ENCODE results near the gene UBE2G1. TPM values are rescaled to one million over a fixed set of nuclear protein-coding genes. Genes with fewer than 3 reads are reported as not detected.

UBE2G1 gene
- total and polyA plus RNA-seq, 9 of the 15 experiments (the other 6 are each of a cell fraction or from before 2014, with no cell fraction given) = 10.1 to 65.9 (median 29.7) TPM

DNA sequence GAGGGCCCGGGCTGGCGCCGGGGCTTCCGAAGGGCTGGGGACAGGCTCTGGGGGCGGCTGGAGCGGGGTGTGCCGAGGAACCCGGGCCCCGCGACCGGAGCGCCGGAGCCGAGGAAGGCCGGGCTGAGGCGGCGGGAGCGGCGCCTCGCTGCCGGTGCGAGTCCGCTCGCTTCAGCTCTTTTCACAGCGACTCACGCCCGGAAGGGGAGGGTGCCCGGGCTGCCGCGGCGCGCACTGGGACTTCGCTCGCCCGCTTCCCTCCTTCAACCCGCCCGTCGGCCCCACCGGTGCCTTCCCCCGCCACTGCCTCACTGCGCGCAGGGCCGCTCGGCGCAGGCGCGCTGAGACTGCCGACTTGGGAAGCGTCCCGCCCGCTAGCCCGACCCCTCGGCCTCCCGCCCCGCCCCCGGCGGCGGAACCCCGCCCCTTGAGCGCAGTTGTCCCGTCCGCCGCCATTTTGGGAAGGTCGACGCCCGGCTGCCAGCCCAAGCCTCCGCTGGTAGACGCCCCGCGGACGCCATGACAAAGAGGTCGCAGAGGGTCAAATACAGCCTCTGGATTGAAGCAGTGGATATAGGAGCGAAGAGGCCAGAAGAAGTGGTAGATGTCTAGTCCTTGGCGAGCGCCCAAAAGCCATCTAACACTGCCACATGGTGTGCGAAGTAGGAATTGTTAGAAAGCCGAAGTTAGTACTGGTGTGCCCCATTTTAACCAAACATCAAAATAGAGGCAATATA lies at the start of gene UBE2G1 (continued):
- TF ChIP-seq, protein P1, sequence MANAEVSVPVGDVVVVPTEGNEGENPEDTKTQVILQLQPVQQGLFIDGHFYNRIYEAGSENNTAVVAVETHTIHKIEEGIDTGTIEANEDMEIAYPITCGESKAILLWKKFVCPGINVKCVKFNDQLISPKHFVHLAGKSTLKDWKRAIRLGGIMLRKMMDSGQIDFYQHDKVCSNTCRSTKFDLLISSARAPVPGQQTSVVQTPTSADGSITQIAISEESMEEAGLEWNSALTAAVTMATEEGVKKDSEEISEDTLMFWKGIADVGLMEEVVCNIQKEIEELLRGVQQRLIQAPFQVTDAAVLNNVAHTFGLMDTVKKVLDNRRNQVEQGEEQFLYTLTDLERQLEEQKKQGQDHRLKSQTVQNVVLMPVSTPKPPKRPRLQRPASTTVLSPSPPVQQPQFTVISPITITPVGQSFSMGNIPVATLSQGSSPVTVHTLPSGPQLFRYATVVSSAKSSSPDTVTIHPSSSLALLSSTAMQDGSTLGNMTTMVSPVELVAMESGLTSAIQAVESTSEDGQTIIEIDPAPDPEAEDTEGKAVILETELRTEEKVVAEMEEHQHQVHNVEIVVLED (CRISPR knock-in tag; IDR thresholded peaks at IDR 0.05) = peak; percentile 70; the same call in 1 of the 2 replicates
- no peak for TF ChIP-seq RNF2 (IDR thresholded peaks at IDR 0.05)
- TF ChIP-seq, protein P2, sequence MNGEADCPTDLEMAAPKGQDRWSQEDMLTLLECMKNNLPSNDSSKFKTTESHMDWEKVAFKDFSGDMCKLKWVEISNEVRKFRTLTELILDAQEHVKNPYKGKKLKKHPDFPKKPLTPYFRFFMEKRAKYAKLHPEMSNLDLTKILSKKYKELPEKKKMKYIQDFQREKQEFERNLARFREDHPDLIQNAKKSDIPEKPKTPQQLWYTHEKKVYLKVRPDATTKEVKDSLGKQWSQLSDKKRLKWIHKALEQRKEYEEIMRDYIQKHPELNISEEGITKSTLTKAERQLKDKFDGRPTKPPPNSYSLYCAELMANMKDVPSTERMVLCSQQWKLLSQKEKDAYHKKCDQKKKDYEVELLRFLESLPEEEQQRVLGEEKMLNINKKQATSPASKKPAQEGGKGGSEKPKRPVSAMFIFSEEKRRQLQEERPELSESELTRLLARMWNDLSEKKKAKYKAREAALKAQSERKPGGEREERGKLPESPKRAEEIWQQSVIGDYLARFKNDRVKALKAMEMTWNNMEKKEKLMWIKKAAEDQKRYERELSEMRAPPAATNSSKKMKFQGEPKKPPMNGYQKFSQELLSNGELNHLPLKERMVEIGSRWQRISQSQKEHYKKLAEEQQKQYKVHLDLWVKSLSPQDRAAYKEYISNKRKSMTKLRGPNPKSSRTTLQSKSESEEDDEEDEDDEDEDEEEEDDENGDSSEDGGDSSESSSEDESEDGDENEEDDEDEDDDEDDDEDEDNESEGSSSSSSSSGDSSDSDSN (IDR thresholded peaks at IDR 0.05; ENCODE audit: borderline replicate concordance in 1 of 2, low read depth in 2 of 2, low read length in 2 of 2) = peak in 1 of 2 experiments; percentile 79; a peak in 1 of 4 replicates
- peak; percentile 87 for TF ChIP-seq NFIC (IDR thresholded peaks at IDR 0.05)
- TF ChIP-seq, protein P3, sequence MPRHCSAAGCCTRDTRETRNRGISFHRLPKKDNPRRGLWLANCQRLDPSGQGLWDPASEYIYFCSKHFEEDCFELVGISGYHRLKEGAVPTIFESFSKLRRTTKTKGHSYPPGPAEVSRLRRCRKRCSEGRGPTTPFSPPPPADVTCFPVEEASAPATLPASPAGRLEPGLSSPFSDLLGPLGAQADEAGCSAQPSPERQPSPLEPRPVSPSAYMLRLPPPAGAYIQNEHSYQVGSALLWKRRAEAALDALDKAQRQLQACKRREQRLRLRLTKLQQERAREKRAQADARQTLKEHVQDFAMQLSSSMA (CRISPR knock-in tag; IDR thresholded peaks at IDR 0.05) = peak; percentile 99
- peak; percentile 66 for TF ChIP-seq TAF1 (IDR thresholded peaks at IDR 0.05; ENCODE audit: control insufficient read depth, extremely low read depth, insufficient read depth, low read length, severe bottlenecking)
- no peak for TF ChIP-seq KDM2B (CRISPR knock-in tag; IDR thresholded peaks at IDR 0.05)
- no peak for TF ChIP-seq ZNF224 (CRISPR knock-in tag; IDR thresholded peaks at IDR 0.05)
- TF ChIP-seq DPF2 (IDR thresholded peaks at IDR 0.05) = 0 out of 2 replicates have a peak, but pooled peaks have one; percentile 12
- TF ChIP-seq JUNB (CRISPR knock-in tag; conservative IDR thresholded peaks at IDR 0.05) = no peak
- TF ChIP-seq MYNN (IDR thresholded peaks at IDR 0.05) = no peak
- TF ChIP-seq MYNN (CRISPR knock-in tag; IDR thresholded peaks at IDR 0.05) = no peak
- TF ChIP-seq, protein P4, sequence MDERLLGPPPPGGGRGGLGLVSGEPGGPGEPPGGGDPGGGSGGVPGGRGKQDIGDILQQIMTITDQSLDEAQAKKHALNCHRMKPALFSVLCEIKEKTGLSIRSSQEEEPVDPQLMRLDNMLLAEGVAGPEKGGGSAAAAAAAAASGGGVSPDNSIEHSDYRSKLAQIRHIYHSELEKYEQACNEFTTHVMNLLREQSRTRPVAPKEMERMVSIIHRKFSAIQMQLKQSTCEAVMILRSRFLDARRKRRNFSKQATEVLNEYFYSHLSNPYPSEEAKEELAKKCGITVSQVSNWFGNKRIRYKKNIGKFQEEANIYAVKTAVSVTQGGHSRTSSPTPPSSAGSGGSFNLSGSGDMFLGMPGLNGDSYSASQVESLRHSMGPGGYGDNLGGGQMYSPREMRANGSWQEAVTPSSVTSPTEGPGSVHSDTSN (CRISPR knock-in tag; IDR thresholded peaks at IDR 0.05; ENCODE audit: low read depth) = no peak
- TF ChIP-seq, protein P4 (tag; conservative IDR thresholded peaks at IDR 0.05; ENCODE audit: low read depth) = peak; percentile 47
- no peak for TF ChIP-seq HLTF (IDR thresholded peaks at IDR 0.05)
- no peak for TF ChIP-seq ERF (CRISPR knock-in tag; IDR thresholded peaks at IDR 0.05)
- peak; percentile 53 to 72 (median 67) for TF ChIP-seq CTCF (IDR thresholded peaks at IDR 0.05 in 2 of 3, conservative IDR thresholded peaks at IDR 0.05 in 1 of 3; ENCODE audit: insufficient read depth in 2 of 3, low read depth in 1 of 3, low read length in 3 of 3)
- TF ChIP-seq, protein P5, sequence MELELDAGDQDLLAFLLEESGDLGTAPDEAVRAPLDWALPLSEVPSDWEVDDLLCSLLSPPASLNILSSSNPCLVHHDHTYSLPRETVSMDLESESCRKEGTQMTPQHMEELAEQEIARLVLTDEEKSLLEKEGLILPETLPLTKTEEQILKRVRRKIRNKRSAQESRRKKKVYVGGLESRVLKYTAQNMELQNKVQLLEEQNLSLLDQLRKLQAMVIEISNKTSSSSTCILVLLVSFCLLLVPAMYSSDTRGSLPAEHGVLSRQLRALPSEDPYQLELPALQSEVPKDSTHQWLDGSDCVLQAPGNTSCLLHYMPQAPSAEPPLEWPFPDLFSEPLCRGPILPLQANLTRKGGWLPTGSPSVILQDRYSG (tag; conservative IDR thresholded peaks at IDR 0.05; ENCODE audit: low read depth) = no peak

All from K562 (cell line).